Hepatocyte (in vitro differentiated cells): ENCODE data around the gene SLC25A21.
"Not testable (repeated sequence)": the region's sequence is repeated elsewhere in the genome, so short reads cannot be mapped to it uniquely, and the experiment has no call there.

Source experiments
- CTCF ChIP-seq: fragments of 200-600 bp; sonication (generic); IDR thresholded peaks from 2 replicates; pipeline ENCODE4 v1.5.1; 2016; ENCODE audit warnings: antibody characterized with exemption, mild to moderate bottlenecking; ENCODE audit not compliant: poor library complexity
- EZH2phosphoT487 ChIP-seq: fragments of 200-600 bp; sonication (generic); IDR thresholded peaks from one replicate; pipeline ENCODE4 v1.6.1; 2018; ENCODE audit warnings: antibody characterized with exemption, mild to moderate bottlenecking, low read depth, moderate library complexity; ENCODE audit not compliant: unreplicated experiment, severe bottlenecking

- TF ChIP-seq CTCF, EZH2phosphoT487: not testable (repeated sequence)
These were observed 37.2 kb upstream of the SLC25A21 start for GRCh38 chr14:37209617-37210016.
